Activated naive CD8-positive, alpha-beta T cell treated with anti-CD3 and anti-CD28 coated beads for 36 hours (primary cell): ENCODE results near the gene XCL2. TPM values are rescaled to one million over a fixed set of nuclear protein-coding genes. Genes with fewer than 3 reads are reported as not detected.

ENCODE experiments used
- total RNA-seq, 2 experiments: library from RNA; stranded (reverse); gene quantifications; one replicate each; pipeline ENCODE4 v1.2.3, GENCODE V29; 2021

Gene XCL2
- total RNA-seq, 2 experiments from 2014 or later = 136 to 139 TPM

Other genes with a start within 250 kb of the XCL2 start
- 10 to 100 TPM; 83.3 to 86.0 TPM for gene XCL1, start 32.6 kb upstream of the XCL2 start, total RNA-seq
- not detected for gene DPT, start 185.2 kb upstream of the XCL2 start, total RNA-seq